Mesendoderm (in vitro differentiated cells): ENCODE data around the gene ZNF491.
A peak's percentile ranks its signal among the peaks of the same experiment; 100 is the strongest.
"Not testable (repeated sequence)": the region's sequence is repeated elsewhere in the genome, so short reads cannot be mapped to it uniquely, and the experiment has no call there.

Source experiments
- DNase-seq: peaks from one replicate; pipeline ENCODE4 v3.0.0; 2013
- H2AK5ac ChIP-seq: 2 replicates; pipeline ENCODE4 v1.6.1; 2013; ENCODE audit warnings: low read length, inconsistent platforms
- H2BK120ac ChIP-seq: 2 replicates; pipeline ENCODE4 v1.6.1; 2013; ENCODE audit warnings: low read depth, mild to moderate bottlenecking, low read length, moderate library complexity, mixed read lengths
- H2BK15ac ChIP-seq: replicated peaks from 2 replicates; pipeline ENCODE4 v1.6.1; 2013; ENCODE audit warnings: low read depth, mild to moderate bottlenecking, moderate library complexity
- H2BK5ac ChIP-seq: 2 replicates; pipeline ENCODE4 v1.6.1; 2013; ENCODE audit warnings: low read length, inconsistent platforms
- H3K18ac ChIP-seq: 2 replicates; pipeline ENCODE4 v1.6.1; 2013; ENCODE audit warnings: mild to moderate bottlenecking, low read length, mixed read lengths
- H3K23ac ChIP-seq: one replicate; pipeline ENCODE4 v1.6.1; 2013; ENCODE audit warnings: low read length
- H3K27ac ChIP-seq: 2 replicates; pipeline ENCODE4 v1.5.1; 2013; ENCODE audit warnings: low read depth, mild to moderate bottlenecking, inconsistent platforms, low read length, moderate library complexity
- H3K27me3 ChIP-seq: 2 replicates; pipeline ENCODE4 v1.6.1; 2013; ENCODE audit warnings: low read length, control low read depth, mild to moderate bottlenecking, inconsistent platforms; ENCODE audit not compliant: insufficient read depth, poor library complexity
- H3K36me3 ChIP-seq: 2 replicates; pipeline ENCODE4 v1.6.1; 2013; ENCODE audit warnings: low read length, inconsistent platforms; ENCODE audit not compliant: control insufficient read depth, insufficient read depth
- H3K4ac ChIP-seq: one replicate; pipeline ENCODE4 v1.6.1; 2013; ENCODE audit warnings: low read depth, mild to moderate bottlenecking, low read length, moderate library complexity
- H3K4me1 ChIP-seq: 2 replicates; pipeline ENCODE4 v1.6.1; 2013; ENCODE audit warnings: low read depth, low read length, inconsistent platforms; ENCODE audit not compliant: control insufficient read depth
- H3K4me2 ChIP-seq: 2 replicates; pipeline ENCODE4 v1.6.1; 2013; ENCODE audit warnings: low read length
- H3K4me3 ChIP-seq: 2 replicates; pipeline ENCODE4 v1.5.1; 2013; ENCODE audit warnings: mild to moderate bottlenecking, low read length
- H3K56ac ChIP-seq: one replicate; pipeline ENCODE4 v1.6.1; 2013; ENCODE audit warnings: low read length
- H3K79me1 ChIP-seq: 2 replicates; pipeline ENCODE4 v1.6.1; 2013; ENCODE audit warnings: low read length, inconsistent platforms
- H3K79me2 ChIP-seq: 2 replicates; pipeline ENCODE4 v1.6.1; 2013; ENCODE audit warnings: mild to moderate bottlenecking, low read length; ENCODE audit not compliant: control insufficient read depth, insufficient read depth
- H3K9ac ChIP-seq: 2 replicates; pipeline ENCODE4 v1.6.1; 2013; ENCODE audit warnings: low read length, inconsistent platforms
- H4K5ac ChIP-seq: one replicate; pipeline ENCODE4 v1.6.1; 2013; ENCODE audit warnings: low read length
- H4K8ac ChIP-seq: one replicate; pipeline ENCODE4 v1.6.1; 2013; ENCODE audit warnings: low read depth, mild to moderate bottlenecking, control low read depth, low read length, moderate library complexity
- WGBS: extraction: QIAGEN DNeasy Blood & Tissue Kit; methylation state at CpG from one replicate; pipeline ENCODE4 v1.1.7; 2013; ENCODE audit warnings: low lambda C conversion rate, missing lambda C conversion rate; ENCODE audit not compliant: insufficient coverage; ENCODE audit errors: extremely low coverage; 5-methylcytosine and 5-hydroxymethylcytosine counted together

The ZNF491 gene

DNA sequence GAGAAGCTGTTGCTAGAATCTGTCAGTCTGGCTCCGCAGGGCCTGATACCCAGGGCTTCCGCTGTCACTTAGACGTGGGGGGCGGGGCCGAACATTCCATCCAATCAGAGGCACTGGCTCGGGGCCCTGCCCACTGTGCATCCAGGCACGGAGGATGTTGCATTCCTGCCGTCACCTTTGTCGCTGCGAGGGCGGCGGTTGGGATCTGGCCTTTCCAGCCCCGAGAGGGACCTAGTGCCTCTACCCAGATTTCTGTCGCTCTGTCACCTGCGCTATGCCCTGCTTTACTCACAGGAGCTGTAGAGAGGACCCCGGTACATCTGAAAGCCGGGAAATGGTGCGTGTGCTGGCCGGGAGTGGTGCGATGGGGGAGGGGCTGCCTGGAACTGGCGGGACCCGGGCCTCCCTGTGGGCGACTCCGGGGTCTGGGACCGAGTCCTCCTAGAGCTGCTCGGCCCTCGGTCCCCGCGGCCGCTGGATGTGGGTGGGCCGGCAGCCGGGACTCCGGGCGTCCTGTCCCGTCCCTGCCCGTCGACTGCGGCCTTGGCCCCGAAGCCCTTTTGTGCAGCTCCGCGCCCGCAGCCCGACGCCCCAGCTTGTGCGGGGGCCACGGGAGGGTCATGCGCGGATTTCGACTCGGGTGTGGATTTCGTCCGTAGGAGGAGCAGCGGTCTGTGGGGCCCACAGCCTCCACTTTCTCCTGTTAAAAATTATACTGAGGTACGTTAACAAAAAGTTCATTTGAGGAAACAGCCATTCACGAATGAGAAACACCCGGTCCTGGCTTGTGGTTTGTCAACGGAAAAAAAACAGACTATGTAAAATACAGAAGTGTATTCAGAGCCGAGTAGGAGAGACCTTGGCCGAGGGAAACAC lies 50.5 kb downstream of the ZNF491 start, which contains the start of gene ZNF439:
ZNF439 (plus strand) TSS at position 133 of the 876 bp plus-strand sequence; CDS start at position 275, 142 bp downstream.
- no peak within 1 kb of the TSS for H2BK5ac ChIP-seq
- no peak within 1 kb of the TSS for H4K8ac ChIP-seq
- H3K27me3 ChIP-seq = no peaks in the 10 kb centered on the region
- H3K9ac ChIP-seq = no peak within 1 kb of the TSS
- no peak within 1 kb of the TSS for H3K4me3 ChIP-seq
- no peak within 1 kb of the TSS for H3K23ac ChIP-seq
- H3K18ac ChIP-seq = no peak within 1 kb of the TSS
- peak; percentile 68 for DNase-seq
- no peak within 1 kb of the TSS for H4K5ac ChIP-seq
- H3K79me1 ChIP-seq = no peaks in the 10 kb centered on the region
- no peak within 1 kb of the TSS for H3K4ac ChIP-seq
- no peak within 1 kb of the TSS for H3K27ac ChIP-seq
- no peak within 1 kb of the TSS for H2BK120ac ChIP-seq
- WGBS = no CpG with 5 or more reads among the region's 59 CpGs
- H3K4me2 ChIP-seq = no peak within 1 kb of the TSS
- H3K4me1 ChIP-seq = no peaks in the 10 kb centered on the region
- H3K36me3 ChIP-seq = no peaks in the 10 kb centered on the region
- H3K79me2 ChIP-seq = no peaks in the 10 kb centered on the region
- H3K56ac ChIP-seq = no peak within 1 kb of the TSS
- H2AK5ac ChIP-seq = no peak within 1 kb of the TSS
- H2BK15ac ChIP-seq = no peak within 1 kb of the TSS

GRCh38 chr19:11850289-11850688 lies 52.0 kb downstream of the ZNF491 start:
- WGBS = no CpG with 5 or more reads among the region's 4 CpGs

DNA sequence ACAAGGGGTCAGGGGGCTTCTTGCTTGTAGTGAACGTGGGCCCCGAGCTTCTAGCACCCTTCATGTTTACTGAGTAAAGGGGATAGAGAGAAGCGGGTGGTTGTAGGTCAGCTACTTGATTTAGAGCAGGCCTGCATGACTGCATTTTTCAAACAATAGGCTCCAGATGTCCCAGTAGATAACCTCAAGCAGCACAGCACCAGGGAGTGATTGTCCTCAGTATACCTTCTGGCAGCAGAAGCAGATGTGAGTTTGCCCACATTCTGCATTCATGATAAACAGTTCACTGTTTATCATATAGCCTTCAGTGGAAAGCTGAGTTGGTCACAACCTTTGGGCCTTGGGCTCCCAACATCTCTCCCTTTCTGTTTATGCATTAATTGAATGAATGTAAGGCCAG lies 55.0 kb downstream of the ZNF491 start:
- Histone ChIP-seq H4K5ac (no peak overlapping the region), H3K36me3 (no peaks in the 10 kb centered on the region), H2AK5ac (no peak overlapping the region), H3K9ac (no peak overlapping the region), H3K4me1 (no peaks in the 10 kb centered on the region), H3K18ac (no peak overlapping the region), H3K23ac (no peak overlapping the region), H3K27ac (no peak overlapping the region), H3K4me3 (no peak overlapping the region), H4K8ac (no peak overlapping the region), H3K79me2 (no peaks in the 10 kb centered on the region), H2BK120ac (no peak overlapping the region), H3K4ac (no peak overlapping the region), H3K56ac (no peak overlapping the region), H3K79me1 (no peaks in the 10 kb centered on the region), H3K27me3 (no peaks in the 10 kb centered on the region), H2BK15ac (no peak overlapping the region), H2BK5ac (no peak overlapping the region), H3K4me2 (no peak overlapping the region)
- no CpG with 5 or more reads among the region's 3 CpGs for WGBS
- no peak for DNase-seq

More at GRCh38 chr19:11850289-11850688, 52.0 kb downstream of the ZNF491 start:
- H3K4me1 ChIP-seq, H3K4me3 ChIP-seq, H3K23ac ChIP-seq, H3K9ac ChIP-seq, H3K27ac ChIP-seq, H2BK120ac ChIP-seq, H3K79me2 ChIP-seq, H2AK5ac ChIP-seq, H3K56ac ChIP-seq, H3K18ac ChIP-seq, H3K4ac ChIP-seq, H3K27me3 ChIP-seq, H2BK5ac ChIP-seq, H2BK15ac ChIP-seq, H3K36me3 ChIP-seq, H4K8ac ChIP-seq, H4K5ac ChIP-seq, H3K79me1 ChIP-seq, H3K4me2 ChIP-seq, DNase-seq: not testable (repeated sequence)

GRCh38 chr19:11856596-11857250 lies 58.4 kb downstream of the ZNF491 start:
- WGBS = no CpG with 5 or more reads among the region's 12 CpGs
- Histone ChIP-seq H2BK120ac (no peak overlapping the region), H2AK5ac (no peak overlapping the region), H3K56ac (no peak overlapping the region), H3K79me1 (no peaks in the 10 kb centered on the region), H3K36me3 (no peaks in the 10 kb centered on the region), H3K4me2 (no peak overlapping the region), H4K8ac (no peak overlapping the region), H3K18ac (no peak overlapping the region), H3K4me1 (no peaks in the 10 kb centered on the region), H3K79me2 (no peaks in the 10 kb centered on the region), H2BK5ac (no peak overlapping the region), H3K4me3 (no peak overlapping the region), H3K23ac (no peak overlapping the region), H3K27ac (no peak overlapping the region), H3K4ac (no peak overlapping the region), H2BK15ac (no peak overlapping the region), H4K5ac (no peak overlapping the region), H3K27me3 (no peaks in the 10 kb centered on the region), H3K9ac (no peak overlapping the region)
- no peak for DNase-seq
